ENCODE measurements around the gene THY1.

DNA sequence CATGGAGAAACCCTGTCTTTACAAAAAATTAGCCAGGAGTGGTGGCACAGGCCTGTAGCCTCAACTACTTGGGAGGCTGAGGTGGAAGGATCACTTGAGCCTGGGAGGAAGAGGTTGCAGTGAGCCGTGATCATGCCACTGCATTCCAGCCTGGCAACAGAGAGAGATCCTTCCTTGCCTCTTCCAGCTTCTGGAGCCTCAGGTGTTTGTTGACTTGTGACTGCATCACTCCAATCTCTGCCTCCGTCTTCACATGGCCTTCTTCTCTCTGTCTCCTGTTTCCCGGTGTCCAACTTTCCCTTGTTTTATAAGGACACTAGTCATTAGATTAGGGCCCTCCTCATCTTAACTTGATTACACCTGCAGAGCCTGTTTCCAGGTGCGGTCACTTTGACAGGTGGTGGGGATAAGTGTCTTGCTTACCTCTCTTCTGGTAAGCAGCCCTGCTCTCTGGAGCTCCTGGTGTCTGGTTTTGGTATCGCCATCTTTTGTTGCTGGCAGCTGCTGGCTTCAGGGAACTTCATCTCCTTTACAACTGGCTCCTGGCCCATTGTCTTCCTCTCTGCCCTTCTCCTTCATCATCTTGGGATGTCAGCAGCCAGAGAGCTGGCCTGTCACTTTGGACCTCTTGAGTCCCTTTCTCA, 33.2 kb downstream of the THY1 start:
- peak; percentile 69 for TF ChIP-seq CTCF (conservative IDR thresholded peaks at IDR 0.05; ENCODE audit: low read length)
- TF ChIP-seq EZH2phosphoT487 (IDR thresholded peaks at IDR 0.05; ENCODE audit: borderline replicate concordance, low read depth, low read length) = no peak

All from OCI-LY7 (cell line).